GM12865 (cell line): ENCODE measurements around the gene AKAP7.
"Not testable (repeated sequence)": the region's sequence is repeated elsewhere in the genome, so short reads cannot be mapped to it uniquely, and the experiment has no call there.

Source experiments
- DNase-seq: peaks from one replicate; pipeline ENCODE4 v3.0.0; 2010; ENCODE audit warnings: low read depth
- H3K4me3 ChIP-seq: 2 replicates; pipeline ENCODE4 v1.5.1; 2011; ENCODE audit warnings: mild to moderate bottlenecking, low read depth, low read length, control low read depth
- CTCF ChIP-seq: IDR thresholded peaks from 2 replicates; pipeline ENCODE4 v1.5.1; 2011; ENCODE audit warnings: low read length, control low read depth, low read depth, inconsistent platforms; ENCODE audit not compliant: insufficient read depth; ENCODE audit errors: missing control alignments

AKAP7 gene

GRCh38 chr6:131316654-131317053 is 181.4 kb downstream of the AKAP7 start:
- DNase-seq = no peak
- TF ChIP-seq CTCF = no peak
- no peak overlapping the region for H3K4me3 ChIP-seq

- no peak overlapping the region for H3K4me3 ChIP-seq
- no peak for DNase-seq
- no peak for TF ChIP-seq CTCF
These were observed 182.2 kb downstream of the AKAP7 start for GRCh38 chr6:131317516-131317915.

GRCh38 chr6:131321589-131321988 is 186.3 kb downstream of the AKAP7 start:
- DNase-seq = no peak
- no peak overlapping the region for H3K4me3 ChIP-seq
- no peak for TF ChIP-seq CTCF

GRCh38 chr6:131322125-131322524 is 186.9 kb downstream of the AKAP7 start:
- H3K4me3 ChIP-seq = no peak overlapping the region
- DNase-seq = no peak
- no peak for TF ChIP-seq CTCF

- not testable (repeated sequence) for DNase-seq, H3K4me3 ChIP-seq
These were observed 190.4 kb downstream of the AKAP7 start for GRCh38 chr6:131325669-131326068.

- not testable (repeated sequence) for H3K4me3 ChIP-seq, DNase-seq
These were observed 193.5 kb downstream of the AKAP7 start for GRCh38 chr6:131328727-131329126.

- TF ChIP-seq CTCF = no peak
- H3K4me3 ChIP-seq = no peak overlapping the region
- no peak for DNase-seq
These were observed 195.9 kb downstream of the AKAP7 start for GRCh38 chr6:131331151-131331550.

GRCh38 chr6:131331873-131332781 is 196.9 kb downstream of the AKAP7 start:
- TF ChIP-seq CTCF = no peak
- DNase-seq = no peak
- H3K4me3 ChIP-seq = no peak overlapping the region
